ENCODE measurements around the gene MYL12B.
A peak's percentile ranks its signal among the peaks of the same experiment; 100 is the strongest.
"Not testable (repeated sequence)": the region's sequence is repeated elsewhere in the genome, so short reads cannot be mapped to it uniquely, and the experiment has no call there.

Gene MYL12B

GRCh38 chr18:3263132-3263700 lies 1.3 kb downstream of the MYL12B start:
- DNase-seq, result no peak

- DNase-seq, result no peak
These were observed 2.4 kb downstream of the MYL12B start for GRCh38 chr18:3264362-3264761.

- DNase-seq, result no peak
These were observed 3.7 kb downstream of the MYL12B start for GRCh38 chr18:3265564-3266033.

GRCh38 chr18:3266062-3266608 lies 4.2 kb downstream of the MYL12B start:
- no peak for DNase-seq

GRCh38 chr18:3268306-3268705 lies 6.4 kb downstream of the MYL12B start:
- no peak for DNase-seq

GRCh38 chr18:3269241-3269913 lies 7.4 kb downstream of the MYL12B start:
- no peak for DNase-seq

- no peak for DNase-seq
These were observed 8.0 kb downstream of the MYL12B start for GRCh38 chr18:3269914-3270299.

- no peak for DNase-seq
These were observed 11.1 kb downstream of the MYL12B start for GRCh38 chr18:3273042-3273441.

GRCh38 chr18:3277643-3278213 lies 15.8 kb downstream of the MYL12B start:
- DNase-seq, result not testable (repeated sequence)

- DNase-seq, result no peak
These were observed 17.6 kb downstream of the MYL12B start for GRCh38 chr18:3279201-3280185.

GRCh38 chr18:3281456-3282400 lies 19.8 kb downstream of the MYL12B start:
- peak; percentile 85 for DNase-seq

GRCh38 chr18:3283253-3283863 lies 21.4 kb downstream of the MYL12B start:
- DNase-seq, result no peak

- no peak for DNase-seq
These were observed 22.0 kb downstream of the MYL12B start for GRCh38 chr18:3283908-3284307.

- DNase-seq, result no peak
These were observed 22.6 kb downstream of the MYL12B start for GRCh38 chr18:3284501-3284900.

GRCh38 chr18:3286159-3286558 lies 24.2 kb downstream of the MYL12B start:
- no peak for DNase-seq

- no peak for DNase-seq
These were observed 31.4 kb downstream of the MYL12B start for GRCh38 chr18:3293196-3293951.

- DNase-seq, result no peak
These were observed 32.6 kb downstream of the MYL12B start for GRCh38 chr18:3294435-3295080.

GRCh38 chr18:3297025-3297984 lies 35.4 kb downstream of the MYL12B start:
- peak; percentile 94 for DNase-seq

- no peak for DNase-seq
These were observed 42.9 kb downstream of the MYL12B start for GRCh38 chr18:3304832-3305231.

Data from CD4-positive, alpha-beta T cell treated with Interleukin-10 for 1 hour (primary cell).